ENCODE results near the gene ANAPC4. TPM values are rescaled to one million over a fixed set of nuclear protein-coding genes. Genes with fewer than 3 reads are reported as not detected.

Gene ANAPC4
- total and polyA plus RNA-seq, 12 donors = 14.0 to 95.4 (median 33.9) TPM

- no peaks in the 10 kb centered on the region for H3K36me3 ChIP-seq (replicated peaks in 1 of 2)
- no peaks in the 10 kb centered on the region for H3K4me1 ChIP-seq (replicated peaks in 1 of 2)
- H3K27me3 ChIP-seq = no peaks in the 10 kb centered on the region
- H3K9me3 ChIP-seq (replicated peaks in 1 of 3) = no peaks in the 10 kb centered on the region
- WGBS, 4 donors = 76 to 86% (median 78%) methylated on average over 3 of the region's 3 CpGs
- TF ChIP-seq CTCF (IDR thresholded peaks at IDR 0.05) (no peak), POLR2A (IDR thresholded peaks at IDR 0.05) (no peak)
- H3K4me3 ChIP-seq = no peak overlapping the region
- intact Hi-C loops (cut with DNase I) = no loop called here
- DNase-seq = no peak
- H3K27ac ChIP-seq = no peak overlapping the region
Observed at GRCh38 chr4:25457053-25457715, 80.1 kb downstream of the ANAPC4 start.

- no peak for DNase-seq
- Histone ChIP-seq H3K27me3 (no peaks in the 10 kb centered on the region), H3K36me3 (replicated peaks in 1 of 2) (no peaks in the 10 kb centered on the region), H3K4me1 (replicated peaks in 1 of 2) (no peaks in the 10 kb centered on the region), H3K4me3 (no peak overlapping the region), H3K9me3 (replicated peaks in 1 of 3) (no peaks in the 10 kb centered on the region), H3K27ac (no peak overlapping the region)
- intact Hi-C loops (cut with DNase I) = no loop called here
- WGBS, 4 donors = 65 to 80% (median 69%) methylated on average over 11 of the region's 11 CpGs
- TF ChIP-seq CTCF (IDR thresholded peaks at IDR 0.05) (no peak), POLR2A (IDR thresholded peaks at IDR 0.05) (no peak)
Observed at GRCh38 chr4:25466966-25467697, 90.1 kb downstream of the ANAPC4 start.

- no peaks in the 10 kb centered on the region for H3K4me1 ChIP-seq (replicated peaks in 1 of 2)
- 70 to 89% (median 79%) methylated on average over 5 of the region's 5 CpGs for WGBS, 4 donors
- H3K4me3 ChIP-seq = no peak overlapping the region
- TF ChIP-seq CTCF (IDR thresholded peaks at IDR 0.05) (no peak), POLR2A (IDR thresholded peaks at IDR 0.05) (no peak)
- H3K27me3 ChIP-seq = no peaks in the 10 kb centered on the region
- intact Hi-C loops (cut with DNase I) = no loop called here
- H3K36me3 ChIP-seq (replicated peaks in 1 of 2) = no peaks in the 10 kb centered on the region
- no peak overlapping the region for H3K27ac ChIP-seq
- no peaks in the 10 kb centered on the region for H3K9me3 ChIP-seq (replicated peaks in 1 of 3)
- DNase-seq = no peak
Observed at GRCh38 chr4:25467843-25468242, 90.8 kb downstream of the ANAPC4 start.

Other genes starting within 250 kb of the ANAPC4 start
- 10 to 100 TPM in 4 of 9 donors, 1 to 10 TPM in 5; 6.0 to 38.6 (median 7.9) TPM for gene SEPSECS, start 216.8 kb upstream of the ANAPC4 start, total RNA-seq
- gene SEPSECS, start 216.8 kb upstream of the ANAPC4 start, polyA plus RNA-seq = 1 to 10 TPM; 5.8 to 9.4 (median 6.4) TPM
- 10 to 100 TPM in 8 of 9 donors, 1 to 10 TPM in 1; 7.2 to 29.3 (median 13.8) TPM for gene PI4K2B, start 143.2 kb upstream of the ANAPC4 start, total RNA-seq
- gene PI4K2B, start 143.2 kb upstream of the ANAPC4 start, polyA plus RNA-seq = 10 to 100 TPM in 1 of 3 donors, 1 to 10 TPM in 2; 4.6 to 28.8 (median 4.6) TPM
- gene ZCCHC4, start 64.5 kb upstream of the ANAPC4 start, total RNA-seq = 10 to 100 TPM in 5 of 9 donors, 1 to 10 TPM in 4; 4.8 to 14.8 (median 11.2) TPM
- gene ZCCHC4, start 64.5 kb upstream of the ANAPC4 start, polyA plus RNA-seq = 10 to 100 TPM in 1 of 3 donors, 1 to 10 TPM in 2; 6.8 to 10.9 (median 8.4) TPM